Activated naive CD8-positive, alpha-beta T cell treated with anti-CD3 and anti-CD28 coated beads, Interleukin-2, amount 50 U/mL, for 16 hours (primary cell): ENCODE measurements around the gene PI3.
A peak's percentile ranks its signal among the peaks of the same experiment; 100 is the strongest.
"Not testable (repeated sequence)": the region's sequence is repeated elsewhere in the genome, so short reads cannot be mapped to it uniquely, and the experiment has no call there.

Source experiments
- DNase-seq: peaks from one replicate; pipeline ENCODE4 v3.0.0-alpha.2; 2020; ENCODE audit warnings: low read depth, low spot score

PI3 gene

GRCh38 chr20:45174434-45175364 is at the start of gene PI3:
Gene PI3, plus strand, starts transcription at chr20:45174902. Its CDS starts 21 bp downstream, at chr20:45174923.
- no peak for DNase-seq

GRCh38 chr20:45128099-45128498 is 46.6 kb upstream of the PI3 start:
- DNase-seq = no peak

- no peak for DNase-seq
These were observed 37.8 kb upstream of the PI3 start for GRCh38 chr20:45136911-45137310.

- DNase-seq = peak; percentile 11
These were observed 36.0 kb upstream of the PI3 start for GRCh38 chr20:45138561-45139300.

- not testable (repeated sequence) for DNase-seq
These were observed 34.8 kb upstream of the PI3 start for GRCh38 chr20:45139733-45140375.

GRCh38 chr20:45140836-45141235 is 33.9 kb upstream of the PI3 start:
- no peak for DNase-seq

GRCh38 chr20:45149062-45149461 is 25.6 kb upstream of the PI3 start:
- no peak for DNase-seq

- no peak for DNase-seq
These were observed 22.3 kb upstream of the PI3 start for GRCh38 chr20:45152405-45152804.

- no peak for DNase-seq
These were observed 21.6 kb upstream of the PI3 start for GRCh38 chr20:45153147-45153546.

GRCh38 chr20:45153752-45154151 is 20.9 kb upstream of the PI3 start:
- no peak for DNase-seq

- no peak for DNase-seq
These were observed 20.5 kb upstream of the PI3 start for GRCh38 chr20:45154183-45154582.

GRCh38 chr20:45154794-45155193 is 19.9 kb upstream of the PI3 start:
- DNase-seq = not testable (repeated sequence)

GRCh38 chr20:45156713-45157112 is 18.0 kb upstream of the PI3 start:
- no peak for DNase-seq

- no peak for DNase-seq
These were observed 16.7 kb upstream of the PI3 start for GRCh38 chr20:45157962-45158361.

- DNase-seq = no peak
These were observed 11.5 kb upstream of the PI3 start for GRCh38 chr20:45163083-45163803.

GRCh38 chr20:45164906-45165305 is 9.8 kb upstream of the PI3 start:
- no peak for DNase-seq

GRCh38 chr20:45173522-45173921 is 1.2 kb upstream of the PI3 start:
- no peak for DNase-seq

GRCh38 chr20:45176526-45177267 is 2.0 kb downstream of the PI3 start:
- DNase-seq = no peak

- DNase-seq = no peak
These were observed 4.5 kb downstream of the PI3 start for GRCh38 chr20:45179166-45179565.

GRCh38 chr20:45181639-45182038 is 6.9 kb downstream of the PI3 start:
- no peak for DNase-seq

- no peak for DNase-seq
These were observed 8.4 kb downstream of the PI3 start for GRCh38 chr20:45183084-45183483.
